ENCODE results near the gene HIP1R. TPM values are rescaled to one million over a fixed set of nuclear protein-coding genes. Genes with fewer than 3 reads are reported as not detected.

HIP1R gene
- total and polyA plus RNA-seq, 2 experiments from 2014 or later = 8.0 to 22.1 TPM

GRCh38 chr12:122811777-122812176 is 23.5 kb upstream of the HIP1R start (continued):
- no peak for TF ChIP-seq CTCF (conservative IDR thresholded peaks at IDR 0.05; ENCODE audit: low read depth in 2 of 2)
- TF ChIP-seq POLR2AphosphoS5 (IDR thresholded peaks at IDR 0.05; ENCODE audit: low read depth) = no peak
- no peak for TF ChIP-seq ETS1 (IDR thresholded peaks at IDR 0.05)
- TF ChIP-seq REST (IDR thresholded peaks at IDR 0.05; ENCODE audit: unreplicated experiment) = no peak

GRCh38 chr12:122813310-122813713 is 21.9 kb upstream of the HIP1R start:
- Histone ChIP-seq H3K4me3 (no peak overlapping the region), H3F3A (replicated peaks; ENCODE audit: low read depth) (no peaks in the 10 kb centered on the region), H3K4me2 (no peak overlapping the region), H3K4me1 (ENCODE audit: insufficient read depth) (no peaks in the 10 kb centered on the region), H3K27ac (ENCODE audit: low read depth) (no peak overlapping the region), H2AFZ (no peak overlapping the region), H3K27me3 (ENCODE audit: insufficient read depth) (no peaks in the 10 kb centered on the region), H4K20me1 (replicated peaks; ENCODE audit: insufficient read depth) (no peaks in the 10 kb centered on the region), H3K79me2 (replicated peaks; ENCODE audit: insufficient read depth) (no peaks in the 10 kb centered on the region), H3K9me2 (ENCODE audit: insufficient read depth) (no peaks in the 10 kb centered on the region), H3K36me3 (ENCODE audit: insufficient read depth) (no peaks in the 10 kb centered on the region)
- ATAC-seq (no peak), DNase-seq (ENCODE audit: low spot score) (no peak)
- Mint-ChIP-seq H3K4me3 (no peak overlapping the region), H3K36me3 (ENCODE audit: low read depth) (no peaks in the 10 kb centered on the region), H3K27me3 (ENCODE audit: insufficient read depth, low read depth, poor library complexity) (peaks cover 2% of the 10 kb centered on the region), H3K27ac (no peak overlapping the region), H3K4me1 (no peaks in the 10 kb centered on the region), H3K9me3 (no peaks in the 10 kb centered on the region)
- TF ChIP-seq ETS1 (IDR thresholded peaks at IDR 0.05) = no peak
- no peak for TF ChIP-seq ZNF331 (CRISPR knock-in tag; IDR thresholded peaks at IDR 0.05; ENCODE audit: low read depth)
- no peak for TF ChIP-seq ZNF114 (CRISPR knock-in tag; IDR thresholded peaks at IDR 0.05)
- TF ChIP-seq REST (IDR thresholded peaks at IDR 0.05; ENCODE audit: unreplicated experiment) = no peak
- TF ChIP-seq POLR2AphosphoS5 (IDR thresholded peaks at IDR 0.05; ENCODE audit: low read depth) = no peak
- no peak for TF ChIP-seq JUNB (IDR thresholded peaks at IDR 0.05; ENCODE audit: unreplicated experiment)
- no peak for TF ChIP-seq EZH2phosphoT487 (IDR thresholded peaks at IDR 0.05; ENCODE audit: unreplicated experiment)
- TF ChIP-seq CREB1 (CRISPR knock-in tag; IDR thresholded peaks at IDR 0.05; ENCODE audit: low read depth) = no peak
- no peak for TF ChIP-seq NANOG (IDR thresholded peaks at IDR 0.05; ENCODE audit: borderline replicate concordance)

All from GM23338 (cell line).